DMS 273 treated with DMSO at 0.1 percent for 48 hours (cell line): ENCODE results near the gene MARCKSL1.
"Not testable (repeated sequence)": the region's sequence is repeated elsewhere in the genome, so short reads cannot be mapped to it uniquely, and the experiment has no call there.

Experiments
- DNase-seq: peaks from one replicate; lab custom pipeline; 2025; lab: John Stamatoyannopoulos, UW

MARCKSL1 gene

GRCh38 chr1:32335790-32336590 is at the start of gene MARCKSL1:
Gene MARCKSL1, minus strand, starts transcription at chr1:32336233. Its CDS starts 200 bp downstream, at chr1:32336033.
- no peak for DNase-seq

GRCh38 chr1:32380057-32380456 is 44.0 kb upstream of the MARCKSL1 start:
- DNase-seq: no peak

- DNase-seq: no peak
Measured at GRCh38 chr1:32377541-32378220, 41.6 kb upstream of the MARCKSL1 start.

- DNase-seq: no peak
Measured at GRCh38 chr1:32376199-32376598, 40.2 kb upstream of the MARCKSL1 start.

GRCh38 chr1:32373996-32374592 is 38.1 kb upstream of the MARCKSL1 start:
- DNase-seq: no peak

- DNase-seq: no peak
Measured at GRCh38 chr1:32372149-32372756, 36.2 kb upstream of the MARCKSL1 start.

GRCh38 chr1:32367912-32368635 is 32.0 kb upstream of the MARCKSL1 start:
- DNase-seq: no peak

GRCh38 chr1:32365445-32365844 is 29.4 kb upstream of the MARCKSL1 start:
- DNase-seq: no peak

GRCh38 chr1:32364836-32365235 is 28.8 kb upstream of the MARCKSL1 start:
- DNase-seq: no peak

GRCh38 chr1:32363713-32364112 is 27.7 kb upstream of the MARCKSL1 start:
- DNase-seq: no peak

GRCh38 chr1:32362474-32363313 is 26.7 kb upstream of the MARCKSL1 start, which contains the start of the genes FAM229A and TSSK3:
Gene FAM229A, minus strand, starts transcription at chr1:32362485. Its CDS starts 394 bp downstream, at chr1:32362091.
Gene TSSK3, plus strand, starts transcription at chr1:32362539. Its CDS starts 163 bp downstream, at chr1:32362702.
- no peak for DNase-seq

- DNase-seq: no peak
Measured at GRCh38 chr1:32361674-32362473, 25.8 kb upstream of the MARCKSL1 start.

- DNase-seq: no peak
Measured at GRCh38 chr1:32361308-32361673, 25.3 kb upstream of the MARCKSL1 start.

GRCh38 chr1:32358435-32358834 is 22.4 kb upstream of the MARCKSL1 start:
- DNase-seq: no peak

GRCh38 chr1:32357614-32358013 is 21.6 kb upstream of the MARCKSL1 start:
- no peak for DNase-seq

- no peak for DNase-seq
Measured at GRCh38 chr1:32356478-32356877, 20.4 kb upstream of the MARCKSL1 start.

- not testable (repeated sequence) for DNase-seq
Measured at GRCh38 chr1:32355778-32356177, 19.7 kb upstream of the MARCKSL1 start.

- no peak for DNase-seq
Measured at GRCh38 chr1:32353886-32354570, 18.0 kb upstream of the MARCKSL1 start.

GRCh38 chr1:32353431-32353830 is 17.4 kb upstream of the MARCKSL1 start:
- no peak for DNase-seq
